HAP-1 (cell line): ENCODE data around the gene OR2F2.

Experiments used
- DNase-seq, 2 experiments: peaks; one replicate each; pipeline ENCODE4 v3.0.0-alpha.2; 2016 to 2020; ENCODE audit warnings: low spot score in 2 of 2
- H3K27me3 ChIP-seq: fragments of 250-450 bp; sonication (Bioruptor Pico); 2 replicates; pipeline ENCODE4 v1.5.1; 2020; ENCODE audit warnings: low read depth, mild to moderate bottlenecking, moderate library complexity
- H3K36me3 ChIP-seq: fragments of 250-450 bp; sonication (Bioruptor Pico); replicated peaks from 2 replicates; pipeline ENCODE4 v1.5.1; 2020; ENCODE audit warnings: mild to moderate bottlenecking
- H3K4me1 ChIP-seq: fragments of 250-450 bp; sonication (Bioruptor Pico); 2 replicates; pipeline ENCODE4 v1.5.1; 2020; ENCODE audit warnings: mild to moderate bottlenecking
- H3K4me3 ChIP-seq: fragments of 250-450 bp; sonication (Bioruptor Pico); 2 replicates; pipeline ENCODE4 v1.5.1; 2020; ENCODE audit warnings: mild to moderate bottlenecking, moderate library complexity
- H3K9me3 ChIP-seq: fragments of 250-450 bp; sonication (Bioruptor Pico); 2 replicates; pipeline ENCODE4 v1.5.1; 2020; ENCODE audit warnings: mild to moderate bottlenecking, moderate library complexity
- in situ Hi-C: fragments of 300-500 bp; cut with MboI; formaldehyde crosslinking; loops from 3 replicates; pipeline ENCODE4 v1.14.3; 2020; ENCODE audit warnings: low sequenced_read_pairs, inconsistent platforms, mixed read lengths

The OR2F2 gene

GRCh38 chr7:143905509-143905908 lies 29.5 kb upstream of the OR2F2 start:
- Histone ChIP-seq H3K27me3 (0 out of 2 replicates have a peak, but pooled peaks cover 3% of the 10 kb centered on the region), H3K4me3 (no peak overlapping the region), H3K9me3 (no peaks in the 10 kb centered on the region), H3K4me1 (peaks cover 7% of the 10 kb centered on the region; the same call in 1 of the 2 replicates), H3K36me3 (no peaks in the 10 kb centered on the region)
- no peak for DNase-seq
- in situ Hi-C loops, result no loop called here

- in situ Hi-C loops, result no loop called here
- no peak overlapping the region for H3K4me3 ChIP-seq
- DNase-seq, result peak in 1 of 2 experiments; percentile 25
- no peaks in the 10 kb centered on the region for H3K36me3 ChIP-seq
- peaks cover 3% of the 10 kb centered on the region; the same call in 1 of the 2 replicates for H3K4me1 ChIP-seq
- H3K27me3 ChIP-seq, result 0 out of 2 replicates have a peak, but pooled peaks cover 3% of the 10 kb centered on the region
- H3K9me3 ChIP-seq, result no peaks in the 10 kb centered on the region
Measured at GRCh38 chr7:143906151-143906550, 28.9 kb upstream of the OR2F2 start.

GRCh38 chr7:143906895-143907294 lies 28.1 kb upstream of the OR2F2 start:
- H3K9me3 ChIP-seq, result no peaks in the 10 kb centered on the region
- no peaks in the 10 kb centered on the region for H3K36me3 ChIP-seq
- no peak for DNase-seq
- no peak overlapping the region for H3K4me3 ChIP-seq
- peaks cover 3% of the 10 kb centered on the region; the same call in 1 of the 2 replicates for H3K4me1 ChIP-seq
- 0 out of 2 replicates have a peak, but pooled peaks cover 3% of the 10 kb centered on the region for H3K27me3 ChIP-seq
- in situ Hi-C loops, result no loop called here

- DNase-seq, result no peak
- Histone ChIP-seq H3K36me3 (no peaks in the 10 kb centered on the region), H3K4me3 (no peak overlapping the region), H3K27me3 (peaks cover 3% of the 10 kb centered on the region; the same call in 1 of the 2 replicates), H3K4me1 (no peaks in the 10 kb centered on the region), H3K9me3 (no peaks in the 10 kb centered on the region)
- in situ Hi-C loops, result no loop called here
Measured at GRCh38 chr7:143908120-143908519, 26.9 kb upstream of the OR2F2 start.

- Histone ChIP-seq H3K36me3 (no peaks in the 10 kb centered on the region), H3K27me3 (peaks cover 3% of the 10 kb centered on the region; the same call in 1 of the 2 replicates), H3K4me1 (no peaks in the 10 kb centered on the region), H3K9me3 (no peaks in the 10 kb centered on the region), H3K4me3 (no peak overlapping the region)
- no peak for DNase-seq
- in situ Hi-C loops, result no loop called here
Measured at GRCh38 chr7:143909863-143910262, 25.2 kb upstream of the OR2F2 start.

- H3K27me3 ChIP-seq, result peaks cover 3% of the 10 kb centered on the region; the same call in 1 of the 2 replicates
- no peaks in the 10 kb centered on the region for H3K9me3 ChIP-seq
- no peaks in the 10 kb centered on the region for H3K4me1 ChIP-seq
- in situ Hi-C loops, result no loop called here
- no peak for DNase-seq
- no peak overlapping the region for H3K4me3 ChIP-seq
- no peaks in the 10 kb centered on the region for H3K36me3 ChIP-seq
Measured at GRCh38 chr7:143910473-143911248, 24.4 kb upstream of the OR2F2 start.

GRCh38 chr7:143913945-143914615 lies 21.0 kb upstream of the OR2F2 start:
- Histone ChIP-seq H3K4me3 (no peak overlapping the region), H3K4me1 (no peaks in the 10 kb centered on the region), H3K27me3 (peaks cover 3% of the 10 kb centered on the region; the same call in 1 of the 2 replicates), H3K36me3 (no peaks in the 10 kb centered on the region), H3K9me3 (no peaks in the 10 kb centered on the region)
- in situ Hi-C loops, result no loop called here
- DNase-seq, result no peak

GRCh38 chr7:143914938-143915652 lies 19.9 kb upstream of the OR2F2 start:
- Histone ChIP-seq H3K27me3 (peaks cover 2% of the 10 kb centered on the region; the same call in 1 of the 2 replicates), H3K9me3 (no peaks in the 10 kb centered on the region), H3K36me3 (no peaks in the 10 kb centered on the region), H3K4me3 (no peak overlapping the region), H3K4me1 (no peaks in the 10 kb centered on the region)
- no peak for DNase-seq
- in situ Hi-C loops, result no loop called here

- Histone ChIP-seq H3K9me3 (no peaks in the 10 kb centered on the region), H3K36me3 (no peaks in the 10 kb centered on the region), H3K27me3 (peaks cover 4% of the 10 kb centered on the region; the same call in 1 of the 2 replicates), H3K4me1 (no peaks in the 10 kb centered on the region), H3K4me3 (no peak overlapping the region)
- DNase-seq, result no peak
- in situ Hi-C loops, result no loop called here
Measured at GRCh38 chr7:143924851-143925250, 10.2 kb upstream of the OR2F2 start.

- H3K9me3 ChIP-seq, result no peaks in the 10 kb centered on the region
- in situ Hi-C loops, result no loop called here
- H3K4me1 ChIP-seq, result no peaks in the 10 kb centered on the region
- H3K4me3 ChIP-seq, result no peak overlapping the region
- no peaks in the 10 kb centered on the region for H3K36me3 ChIP-seq
- H3K27me3 ChIP-seq, result no peaks in the 10 kb centered on the region; the same call in 1 of the 2 replicates
- no peak for DNase-seq
Measured at GRCh38 chr7:143929224-143929920, 5.7 kb upstream of the OR2F2 start.

- Histone ChIP-seq H3K36me3 (no peaks in the 10 kb centered on the region), H3K9me3 (no peaks in the 10 kb centered on the region), H3K27me3 (no peaks in the 10 kb centered on the region; the same call in 1 of the 2 replicates), H3K4me3 (no peak overlapping the region), H3K4me1 (no peaks in the 10 kb centered on the region)
- in situ Hi-C loops, result no loop called here
- DNase-seq, result no peak
Measured at GRCh38 chr7:143931739-143932138, 3.3 kb upstream of the OR2F2 start.

GRCh38 chr7:143936087-143937009 lies 1.3 kb downstream of the OR2F2 start:
- no peaks in the 10 kb centered on the region for H3K36me3 ChIP-seq
- no peaks in the 10 kb centered on the region for H3K27me3 ChIP-seq
- no peak for DNase-seq
- in situ Hi-C loops, result no loop called here
- no peak overlapping the region for H3K4me3 ChIP-seq
- H3K4me1 ChIP-seq, result no peaks in the 10 kb centered on the region
- no peaks in the 10 kb centered on the region for H3K9me3 ChIP-seq
